HCT116 (cell line): ENCODE data around the gene ZNF429. TPM values are rescaled to one million over a fixed set of nuclear protein-coding genes. Genes with fewer than 3 reads are reported as not detected.

Source experiments
- ATAC-seq: fragments of 200-7000 bp; cut with Tn5 transposase; 2 replicates; pipeline ENCODE4 v1.9.1; 2020; ENCODE audit warnings: mild to moderate bottlenecking, moderate library complexity
- BruUV-seq: library from RNA; stranded (reverse); fragments of 400-500 nt; replicated peaks from 2 replicates; lab custom pipeline; 2021; lab: Mats Ljungman, UMichigan
- CTCF ChIA-PET: fragments of 300-600 bp; sonication (Branson Sonifier 250); formaldehyde crosslinking; loops from one replicate; lab custom pipeline; 2021; ENCODE audit warnings: antibody characterized with exemption; lab: Charles Lee
- POLR2A ChIA-PET: fragments of 300-600, 350-600 bp; sonication (Branson Sonifier 250); formaldehyde crosslinking; loops from one replicate; lab custom pipeline; 2021; ENCODE audit warnings: antibody characterized with exemption; lab: Charles Lee
- RAD21 ChIA-PET, 2 experiments: fragments of 300-600 bp; sonication (Branson Sonifier 250); formaldehyde crosslinking; loops; one replicate each; lab custom pipeline; 2023; ENCODE audit warnings: low total read pairs in 2 of 2; ENCODE audit not compliant: uncharacterized antibody in 2 of 2, unreplicated experiment in 2 of 2, low non-redundant PET in 1 of 2; lab: Charles Lee
- DNase-seq: peaks from one replicate; pipeline ENCODE4 v3.0.0-alpha.2; 2010; ENCODE audit warnings: low read depth, low spot score
- H2AFZ ChIP-seq: fragments of 200-600 bp; shearing (Covaris generic), sonication (generic); 2 replicates; pipeline ENCODE4 v1.6.1; 2017; ENCODE audit warnings: low read depth, mixed run types, mixed read lengths, antibody characterized with exemption, low read length; ENCODE audit not compliant: poor library complexity, severe bottlenecking
- H3K27ac ChIP-seq: 2 replicates; pipeline ENCODE4 v1.5.1; 2012; ENCODE audit warnings: low read depth, low read length
- H3K27me3 ChIP-seq: fragments of 200-600 bp; sonication (generic); 2 replicates; pipeline ENCODE4 v1.6.1; 2016; ENCODE audit warnings: mixed run types, low read length, mixed read lengths; ENCODE audit not compliant: insufficient read depth
- H3K36me3 ChIP-seq, 2 experiments: fragments of 200-500 bp in 1 of 2; fragments of 200-600 bp in 1 of 2; sonication (Bioruptor generic) in 1 of 2; sonication (generic) in 1 of 2; 2 replicates each; pipeline versions ENCODE4 v1.5.1 to v1.6.1; 2014 to 2016; ENCODE audit warnings: low read length in 2 of 2, inconsistent platforms in 1 of 2, mixed read lengths in 1 of 2, mixed run types in 1 of 2; ENCODE audit not compliant: insufficient read depth in 2 of 2, control insufficient read depth in 1 of 2
- H3K4me1 ChIP-seq, 2 experiments: fragments of 200-600 bp in 1 of 2; sonication (generic) in 1 of 2; 2 replicates each; pipeline versions ENCODE4 v1.5.1 to v1.6.1; 2012 to 2017; ENCODE audit warnings: low read length in 2 of 2, inconsistent platforms in 1 of 2, mild to moderate bottlenecking in 1 of 2, mixed read lengths in 1 of 2, mixed run types in 1 of 2, moderate library complexity in 1 of 2; ENCODE audit not compliant: insufficient read depth in 2 of 2, control insufficient read depth in 1 of 2
- H3K4me2 ChIP-seq: fragments of 200-600 bp; sonication (generic); 2 replicates; pipeline ENCODE4 v1.6.1; 2017; ENCODE audit warnings: mixed run types, low read length, mixed read lengths
- H3K4me3 ChIP-seq, 2 experiments: fragments of 200-600 bp in 1 of 2; sonication (generic) in 1 of 2; replicated peaks in 1 of 2; 2 replicates each; pipeline ENCODE4 v1.5.1; 2011 to 2016; ENCODE audit warnings: low read length in 2 of 2, control low read depth in 1 of 2, low read depth in 1 of 2, mild to moderate bottlenecking in 1 of 2, mixed read lengths in 1 of 2, mixed run types in 1 of 2
- H3K79me2 ChIP-seq: fragments of 200-600 bp; sonication (generic); 2 replicates; pipeline ENCODE4 v1.6.1; 2017; ENCODE audit warnings: mild to moderate bottlenecking, mixed run types, low read length, moderate library complexity, mixed read lengths; ENCODE audit not compliant: insufficient read depth
- H3K9ac ChIP-seq: fragments of 200-600 bp; sonication (generic); 2 replicates; pipeline ENCODE4 v1.6.1; 2016; ENCODE audit warnings: low read length, mixed read lengths
- H3K9me2 ChIP-seq: fragments of 200-600 bp; sonication (generic), shearing (Covaris generic); 2 replicates; pipeline ENCODE4 v1.6.1; 2017; ENCODE audit warnings: mixed run types, mild to moderate bottlenecking, moderate library complexity; ENCODE audit not compliant: insufficient read depth
- H3K9me3 ChIP-seq, 2 experiments: fragments of 200-500 bp in 1 of 2; fragments of 200-600 bp in 1 of 2; sonication (Bioruptor generic) in 1 of 2; sonication (generic) in 1 of 2; 2 replicates each; pipeline ENCODE4 v1.6.1; 2014 to 2017; ENCODE audit warnings: low read length in 2 of 2, mixed read lengths in 2 of 2, inconsistent platforms in 1 of 2, low read depth in 1 of 2, mild to moderate bottlenecking in 1 of 2, mixed run types in 1 of 2, moderate library complexity in 1 of 2; ENCODE audit not compliant: control insufficient read depth in 1 of 2, insufficient read depth in 1 of 2
- H4K20me1 ChIP-seq: fragments of 200-600 bp; sonication (generic), shearing (Covaris generic); 2 replicates; pipeline ENCODE4 v1.6.1; 2017; ENCODE audit warnings: mixed run types, mild to moderate bottlenecking, moderate library complexity; ENCODE audit not compliant: insufficient read depth
- CEBPB ChIP-seq: IDR thresholded peaks from 2 replicates; pipeline ENCODE4 v1.6.1; 2012; ENCODE audit warnings: low read depth
- ELF1 ChIP-seq: IDR thresholded peaks from 2 replicates; pipeline ENCODE4 v1.6.1; 2012; ENCODE audit warnings: low read depth, borderline replicate concordance
- EZH2 ChIP-seq: fragments of 200-600 bp; sonication (generic); IDR thresholded peaks from 2 replicates; pipeline ENCODE4 v1.6.1; 2017; ENCODE audit warnings: antibody characterized with exemption, mixed run types
- EZH2phosphoT487 ChIP-seq: fragments of 200-600 bp; IDR thresholded peaks from 2 replicates; pipeline ENCODE4 v1.6.1; 2018; ENCODE audit warnings: antibody characterized with exemption, borderline replicate concordance
- FOSL1 ChIP-seq: IDR thresholded peaks from 2 replicates; pipeline ENCODE4 v1.6.1; 2012; ENCODE audit warnings: low read depth
- MAX ChIP-seq: IDR thresholded peaks from 2 replicates; pipeline ENCODE4 v1.6.1; 2012
- POLR2A ChIP-seq: IDR thresholded peaks from 2 replicates; pipeline ENCODE4 v1.7.0; 2011; ENCODE audit warnings: borderline replicate concordance; ENCODE audit not compliant: insufficient read depth, insufficient read length; ENCODE audit errors: extremely low read depth
- RAD21 ChIP-seq: IDR thresholded peaks from 2 replicates; pipeline ENCODE4 v1.6.1; 2012; ENCODE audit warnings: low read depth, mild to moderate bottlenecking
- SP1 ChIP-seq: IDR thresholded peaks from 2 replicates; pipeline ENCODE4 v1.6.1; 2012; ENCODE audit warnings: low read depth
- SRF ChIP-seq: IDR thresholded peaks from 2 replicates; pipeline ENCODE4 v1.6.1; 2012; ENCODE audit warnings: low read depth
- TCF7L2 ChIP-seq: IDR thresholded peaks from 2 replicates; pipeline ENCODE4 v1.7.0; 2011; ENCODE audit warnings: borderline replicate concordance, inconsistent platforms; ENCODE audit not compliant: insufficient read depth, insufficient read length; ENCODE audit errors: extremely low read depth
- YY1 ChIP-seq: IDR thresholded peaks from 2 replicates; pipeline ENCODE4 v1.6.1; 2011; ENCODE audit warnings: low read length, low read depth, moderate library complexity, mild to moderate bottlenecking; ENCODE audit not compliant: insufficient replicate concordance; ENCODE audit errors: extremely low read depth
- ZNF274 ChIP-seq: fragments of 200-500 bp; sonication (Bioruptor generic); IDR thresholded peaks from 2 replicates; pipeline ENCODE4 v1.6.1; 2014; ENCODE audit warnings: mild to moderate bottlenecking, low read depth, low read length, inconsistent platforms
- intact Hi-C: fragments of 100-400 bp; cut with micrococcal nuclease; formaldehyde crosslinking; loops from 2 replicates; pipeline ENCODE4 v1.10.0; 2022
- total RNA-seq: library from RNA; stranded (reverse); gene quantifications from one replicate; pipeline ENCODE4 v1.2.1, GENCODE V29; 2021; ENCODE audit not compliant: unreplicated experiment
- TF ChIP-seq, protein P1 (sequence below), 3 experiments: fragments of 200-600 bp in 1 of 3; sonication (generic) in 1 of 3; IDR thresholded peaks in 2 of 3; conservative IDR thresholded peaks in 1 of 3; 2 replicates each; pipeline ENCODE4 v1.5.1; 2012 to 2017; ENCODE audit warnings: low read depth in 2 of 3, low read length in 2 of 3, antibody characterized with exemption in 1 of 3, borderline replicate concordance in 1 of 3, control low read depth in 1 of 3, mild to moderate bottlenecking in 1 of 3, mixed read lengths in 1 of 3, mixed run types in 1 of 3, moderate library complexity in 1 of 3; ENCODE audit not compliant: insufficient read depth in 1 of 3
- TF ChIP-seq, protein P2 (sequence below): IDR thresholded peaks from 2 replicates; pipeline ENCODE4 v1.6.1; 2012; ENCODE audit warnings: low read depth
- TF ChIP-seq, protein P3 (sequence below): IDR thresholded peaks from 2 replicates; pipeline ENCODE4 v1.6.1; 2012

Gene ZNF429
- total RNA-seq, 1 experiment from 2014 or later, result 0.42 TPM

DNA sequence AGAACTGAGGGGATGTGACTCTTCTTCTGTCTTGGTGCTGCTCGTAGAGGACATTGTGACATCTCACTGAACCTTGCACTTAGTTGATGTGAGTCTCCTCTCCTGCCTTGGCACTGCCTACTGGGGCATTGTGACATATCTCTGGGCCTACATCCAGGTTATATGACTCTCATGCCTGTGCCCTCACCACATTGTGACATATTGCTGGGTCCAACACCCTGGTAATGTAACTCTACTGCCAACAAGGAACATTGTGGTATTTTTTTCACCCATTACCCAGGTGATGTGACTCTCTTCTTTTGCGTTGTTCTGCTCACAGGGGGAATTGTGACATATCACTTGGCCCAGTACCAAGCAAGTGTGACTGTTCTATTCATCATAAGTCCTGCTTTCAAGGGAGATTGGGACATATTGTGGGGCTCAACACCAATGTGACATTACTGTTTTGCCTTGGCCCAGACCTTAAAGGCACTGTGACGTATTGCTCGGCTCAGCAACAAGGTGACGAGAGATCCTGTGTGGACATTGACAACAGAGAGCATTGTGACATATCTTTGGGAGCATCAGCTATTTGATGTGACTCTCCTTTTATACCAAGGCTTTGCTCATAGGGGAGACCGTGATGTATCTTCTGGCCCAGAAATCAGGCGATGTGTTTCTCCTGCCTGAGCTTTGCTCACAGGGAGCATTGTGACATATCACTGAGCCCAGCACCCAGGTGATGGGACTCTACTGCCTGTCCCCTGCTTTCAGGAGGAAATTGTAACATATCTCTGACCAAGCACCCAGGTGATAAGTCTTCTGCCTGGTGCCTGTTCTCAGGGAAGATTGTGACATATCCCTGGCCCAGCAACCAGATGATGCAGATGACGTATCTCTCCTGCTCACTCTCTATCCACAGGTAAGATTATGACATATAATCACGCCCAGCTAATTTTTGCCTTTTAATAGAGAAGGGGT, 12.2 kb upstream of the ZNF429 start:
- ChIA-PET RAD21 (no interaction called here), POLR2A (no interaction called here), CTCF (no interaction called here)
- H4K20me1 ChIP-seq, result no peaks in the 10 kb centered on the region
- H3K27me3 ChIP-seq, result no peaks in the 10 kb centered on the region
- H3K4me1 ChIP-seq, result no peaks in the 10 kb centered on the region
- H3K9me2 ChIP-seq, result no peaks in the 10 kb centered on the region
- H3K36me3 ChIP-seq, result no peaks in the 10 kb centered on the region
- BruUV-seq, result no TSS peak
- no peak overlapping the region for H3K4me2 ChIP-seq
- no peaks in the 10 kb centered on the region for H3K79me2 ChIP-seq
- TF ChIP-seq SRF, result no peak
- TF ChIP-seq MAX, result no peak
- no peak for TF ChIP-seq ZNF274
- TF ChIP-seq POLR2A, result no peak
- TF ChIP-seq RAD21, result no peak
- TF ChIP-seq, protein P1, sequence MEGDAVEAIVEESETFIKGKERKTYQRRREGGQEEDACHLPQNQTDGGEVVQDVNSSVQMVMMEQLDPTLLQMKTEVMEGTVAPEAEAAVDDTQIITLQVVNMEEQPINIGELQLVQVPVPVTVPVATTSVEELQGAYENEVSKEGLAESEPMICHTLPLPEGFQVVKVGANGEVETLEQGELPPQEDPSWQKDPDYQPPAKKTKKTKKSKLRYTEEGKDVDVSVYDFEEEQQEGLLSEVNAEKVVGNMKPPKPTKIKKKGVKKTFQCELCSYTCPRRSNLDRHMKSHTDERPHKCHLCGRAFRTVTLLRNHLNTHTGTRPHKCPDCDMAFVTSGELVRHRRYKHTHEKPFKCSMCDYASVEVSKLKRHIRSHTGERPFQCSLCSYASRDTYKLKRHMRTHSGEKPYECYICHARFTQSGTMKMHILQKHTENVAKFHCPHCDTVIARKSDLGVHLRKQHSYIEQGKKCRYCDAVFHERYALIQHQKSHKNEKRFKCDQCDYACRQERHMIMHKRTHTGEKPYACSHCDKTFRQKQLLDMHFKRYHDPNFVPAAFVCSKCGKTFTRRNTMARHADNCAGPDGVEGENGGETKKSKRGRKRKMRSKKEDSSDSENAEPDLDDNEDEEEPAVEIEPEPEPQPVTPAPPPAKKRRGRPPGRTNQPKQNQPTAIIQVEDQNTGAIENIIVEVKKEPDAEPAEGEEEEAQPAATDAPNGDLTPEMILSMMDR (IDR thresholded peaks at IDR 0.05 in 2 of 3, conservative IDR thresholded peaks at IDR 0.05 in 1 of 3; ENCODE audit: borderline replicate concordance in 1 of 3, insufficient read depth in 1 of 3, low read depth in 2 of 3, low read length in 2 of 3), result no peak
- TF ChIP-seq YY1, result no peak
- no peak for TF ChIP-seq SP1
- TF ChIP-seq CEBPB, result no peak
- no peak for TF ChIP-seq TCF7L2
- TF ChIP-seq EZH2phosphoT487, result no peak
- TF ChIP-seq ELF1, result no peak
- TF ChIP-seq FOSL1, result no peak
- TF ChIP-seq, protein P2, sequence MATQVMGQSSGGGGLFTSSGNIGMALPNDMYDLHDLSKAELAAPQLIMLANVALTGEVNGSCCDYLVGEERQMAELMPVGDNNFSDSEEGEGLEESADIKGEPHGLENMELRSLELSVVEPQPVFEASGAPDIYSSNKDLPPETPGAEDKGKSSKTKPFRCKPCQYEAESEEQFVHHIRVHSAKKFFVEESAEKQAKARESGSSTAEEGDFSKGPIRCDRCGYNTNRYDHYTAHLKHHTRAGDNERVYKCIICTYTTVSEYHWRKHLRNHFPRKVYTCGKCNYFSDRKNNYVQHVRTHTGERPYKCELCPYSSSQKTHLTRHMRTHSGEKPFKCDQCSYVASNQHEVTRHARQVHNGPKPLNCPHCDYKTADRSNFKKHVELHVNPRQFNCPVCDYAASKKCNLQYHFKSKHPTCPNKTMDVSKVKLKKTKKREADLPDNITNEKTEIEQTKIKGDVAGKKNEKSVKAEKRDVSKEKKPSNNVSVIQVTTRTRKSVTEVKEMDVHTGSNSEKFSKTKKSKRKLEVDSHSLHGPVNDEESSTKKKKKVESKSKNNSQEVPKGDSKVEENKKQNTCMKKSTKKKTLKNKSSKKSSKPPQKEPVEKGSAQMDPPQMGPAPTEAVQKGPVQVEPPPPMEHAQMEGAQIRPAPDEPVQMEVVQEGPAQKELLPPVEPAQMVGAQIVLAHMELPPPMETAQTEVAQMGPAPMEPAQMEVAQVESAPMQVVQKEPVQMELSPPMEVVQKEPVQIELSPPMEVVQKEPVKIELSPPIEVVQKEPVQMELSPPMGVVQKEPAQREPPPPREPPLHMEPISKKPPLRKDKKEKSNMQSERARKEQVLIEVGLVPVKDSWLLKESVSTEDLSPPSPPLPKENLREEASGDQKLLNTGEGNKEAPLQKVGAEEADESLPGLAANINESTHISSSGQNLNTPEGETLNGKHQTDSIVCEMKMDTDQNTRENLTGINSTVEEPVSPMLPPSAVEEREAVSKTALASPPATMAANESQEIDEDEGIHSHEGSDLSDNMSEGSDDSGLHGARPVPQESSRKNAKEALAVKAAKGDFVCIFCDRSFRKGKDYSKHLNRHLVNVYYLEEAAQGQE, result no peak
- no peak for TF ChIP-seq EZH2
- TF ChIP-seq, protein P3, sequence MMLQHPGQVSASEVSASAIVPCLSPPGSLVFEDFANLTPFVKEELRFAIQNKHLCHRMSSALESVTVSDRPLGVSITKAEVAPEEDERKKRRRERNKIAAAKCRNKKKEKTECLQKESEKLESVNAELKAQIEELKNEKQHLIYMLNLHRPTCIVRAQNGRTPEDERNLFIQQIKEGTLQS, result no peak
- no peak overlapping the region for H2AFZ ChIP-seq
- DNase-seq (no peak), ATAC-seq (no peak)
- no peak overlapping the region for H3K27ac ChIP-seq
- no peak overlapping the region for H3K9ac ChIP-seq
- intact Hi-C loops, result no loop called here
- no peak overlapping the region for H3K4me3 ChIP-seq
- H3K9me3 ChIP-seq, result peaks cover 0 to 31% of the 10 kb centered on the region in 2 experiments; a peak in 2 of 4 replicates
